MM.1S (cell line): ENCODE measurements around the gene ZCCHC7.

Source experiments
- DNase-seq: peaks from one replicate; pipeline ENCODE4 v3.0.0-alpha.2; 2015
- H2AFZ ChIP-seq: fragments of 300-600 bp; sonication (generic); 2 replicates; pipeline ENCODE4 v1.6.0; 2016; ENCODE audit warnings: antibody characterized with exemption, low read length
- H3F3A ChIP-seq: fragments of 300-600 bp; sonication (generic); 2 replicates; pipeline ENCODE4 v1.6.1; 2016; ENCODE audit warnings: mild to moderate bottlenecking, antibody characterized with exemption, low read length, moderate library complexity, mixed read lengths; ENCODE audit not compliant: insufficient read depth
- H3K27ac ChIP-seq: fragments of 300-600 bp; sonication (generic); 2 replicates; pipeline ENCODE4 v1.5.1; 2016; ENCODE audit warnings: mild to moderate bottlenecking, low read length
- H3K27me3 ChIP-seq: fragments of 300-600 bp; sonication (generic); replicated peaks from 2 replicates; pipeline ENCODE4 v1.6.0; 2016; ENCODE audit warnings: low read length; ENCODE audit not compliant: insufficient read depth
- H3K36me3 ChIP-seq: fragments of 300-600 bp; sonication (generic); replicated peaks from 2 replicates; pipeline ENCODE4 v1.6.1; 2016; ENCODE audit warnings: mild to moderate bottlenecking, low read length, mixed read lengths; ENCODE audit not compliant: insufficient read depth
- H3K4me1 ChIP-seq: fragments of 300-600 bp; sonication (generic); 2 replicates; pipeline ENCODE4 v1.6.1; 2016; ENCODE audit warnings: low read length, mixed read lengths
- H3K4me2 ChIP-seq: fragments of 300-600 bp; sonication (generic); 2 replicates; pipeline ENCODE4 v1.6.0; 2016; ENCODE audit warnings: low read depth, low read length
- H3K4me3 ChIP-seq: fragments of 300-600 bp; sonication (generic); 2 replicates; pipeline ENCODE4 v1.5.1; 2016; ENCODE audit warnings: low read length, mixed read lengths
- H3K79me2 ChIP-seq: fragments of 300-600 bp; sonication (generic); 2 replicates; pipeline ENCODE4 v1.6.1; 2016; ENCODE audit warnings: mixed run types, low read length, mixed read lengths
- H3K9ac ChIP-seq: fragments of 300-600 bp; sonication (generic); 2 replicates; pipeline ENCODE4 v1.6.1; 2016; ENCODE audit warnings: low read length, mixed read lengths
- H3K9me2 ChIP-seq: fragments of 300-600 bp; sonication (generic); replicated peaks from 2 replicates; pipeline ENCODE4 v1.6.1; 2016; ENCODE audit warnings: mild to moderate bottlenecking, low read length, mixed read lengths; ENCODE audit not compliant: insufficient read depth
- H3K9me3 ChIP-seq: fragments of 300-600 bp; sonication (generic); replicated peaks from 2 replicates; pipeline ENCODE4 v1.6.1; 2016; ENCODE audit warnings: mild to moderate bottlenecking, low read length, mixed read lengths; ENCODE audit not compliant: insufficient read depth
- H4K20me1 ChIP-seq: fragments of 300-600 bp; sonication (generic); 2 replicates; pipeline ENCODE4 v1.6.1; 2016; ENCODE audit warnings: mild to moderate bottlenecking, low read length, moderate library complexity, mixed read lengths; ENCODE audit not compliant: insufficient read depth
- EZH2 ChIP-seq: fragments of 300-600 bp; sonication (generic); optimal IDR thresholded peaks from 2 replicates; pipeline ENCODE3; 2017; ENCODE audit warnings: low read depth, mild to moderate bottlenecking, antibody characterized with exemption, low read length, mixed read lengths
- EZH2phosphoT487 ChIP-seq: fragments of 300-600 bp; sonication (generic); IDR thresholded peaks from 2 replicates; pipeline ENCODE4 v1.6.1; 2018; ENCODE audit warnings: antibody characterized with exemption, low read length
- TF ChIP-seq, protein P1 (sequence below): fragments of 300-600 bp; sonication (generic); IDR thresholded peaks from 2 replicates; pipeline ENCODE4 v1.5.1; 2016; ENCODE audit warnings: antibody characterized with exemption, low read length, mixed read lengths

The ZCCHC7 gene

DNA sequence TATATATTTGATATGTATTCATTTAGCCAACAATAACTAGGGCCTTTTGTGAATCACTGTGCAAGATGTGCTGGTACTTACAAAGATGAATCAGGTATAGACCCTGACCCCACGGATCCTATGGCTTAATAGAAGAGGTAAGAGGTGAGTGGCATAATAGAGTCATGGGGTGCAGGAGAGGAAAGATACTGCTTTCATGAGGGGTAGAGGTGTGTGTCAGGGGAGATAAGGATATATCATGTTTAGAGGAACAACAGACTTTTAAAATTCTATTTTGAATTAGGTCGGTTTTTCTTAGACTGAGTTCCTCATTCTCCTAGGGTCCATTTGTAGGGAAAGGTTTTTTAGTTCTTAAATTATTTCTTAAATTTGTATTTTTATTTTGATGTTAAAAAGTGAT is 27.8 kb downstream of the ZCCHC7 start:
- H3K36me3 ChIP-seq = no peaks in the 10 kb centered on the region

DNA sequence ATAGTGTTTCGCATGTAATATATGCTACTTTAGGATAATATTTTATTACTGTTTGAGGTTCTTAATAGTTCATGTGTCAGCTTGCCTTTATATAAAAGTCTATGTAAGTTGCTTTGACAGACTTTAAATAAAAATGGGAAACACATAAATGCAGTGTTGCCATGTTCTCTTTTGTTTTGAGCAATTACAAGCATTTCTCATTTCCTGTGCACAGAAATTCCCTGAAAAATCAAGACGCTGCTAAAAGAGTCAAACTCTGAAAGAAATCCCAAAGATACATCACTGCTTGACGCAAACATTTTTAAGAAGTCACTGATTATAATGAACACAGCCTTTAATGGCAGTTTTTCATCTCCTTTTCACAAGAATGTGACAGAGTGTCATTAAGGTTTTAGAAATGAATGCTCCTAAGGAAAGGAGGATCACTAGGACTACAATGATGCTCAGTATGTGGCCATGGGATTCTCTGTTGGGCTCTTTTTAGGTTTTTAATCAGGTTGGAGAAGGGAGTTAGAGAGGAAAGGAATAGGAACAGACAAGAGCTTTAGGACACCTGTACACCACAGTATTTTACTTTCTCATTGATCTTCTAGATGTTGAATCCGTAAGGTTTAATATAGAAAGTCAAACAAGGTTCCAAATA is 29.4 kb downstream of the ZCCHC7 start:
- TF ChIP-seq, protein P1, sequence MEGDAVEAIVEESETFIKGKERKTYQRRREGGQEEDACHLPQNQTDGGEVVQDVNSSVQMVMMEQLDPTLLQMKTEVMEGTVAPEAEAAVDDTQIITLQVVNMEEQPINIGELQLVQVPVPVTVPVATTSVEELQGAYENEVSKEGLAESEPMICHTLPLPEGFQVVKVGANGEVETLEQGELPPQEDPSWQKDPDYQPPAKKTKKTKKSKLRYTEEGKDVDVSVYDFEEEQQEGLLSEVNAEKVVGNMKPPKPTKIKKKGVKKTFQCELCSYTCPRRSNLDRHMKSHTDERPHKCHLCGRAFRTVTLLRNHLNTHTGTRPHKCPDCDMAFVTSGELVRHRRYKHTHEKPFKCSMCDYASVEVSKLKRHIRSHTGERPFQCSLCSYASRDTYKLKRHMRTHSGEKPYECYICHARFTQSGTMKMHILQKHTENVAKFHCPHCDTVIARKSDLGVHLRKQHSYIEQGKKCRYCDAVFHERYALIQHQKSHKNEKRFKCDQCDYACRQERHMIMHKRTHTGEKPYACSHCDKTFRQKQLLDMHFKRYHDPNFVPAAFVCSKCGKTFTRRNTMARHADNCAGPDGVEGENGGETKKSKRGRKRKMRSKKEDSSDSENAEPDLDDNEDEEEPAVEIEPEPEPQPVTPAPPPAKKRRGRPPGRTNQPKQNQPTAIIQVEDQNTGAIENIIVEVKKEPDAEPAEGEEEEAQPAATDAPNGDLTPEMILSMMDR = no peak
- TF ChIP-seq EZH2phosphoT487 (no peak), EZH2 (no peak)
- Histone ChIP-seq H3K4me2 (no peak overlapping the region), H3F3A (no peaks in the 10 kb centered on the region), H3K4me3 (no peak overlapping the region), H2AFZ (no peak overlapping the region), H3K9me2 (no peaks in the 10 kb centered on the region), H3K4me1 (peaks cover 6% of the 10 kb centered on the region), H3K9ac (no peak overlapping the region), H3K27me3 (no peaks in the 10 kb centered on the region), H3K9me3 (no peaks in the 10 kb centered on the region), H3K27ac (no peak overlapping the region), H3K79me2 (no peaks in the 10 kb centered on the region), H4K20me1 (no peaks in the 10 kb centered on the region), H3K36me3 (no peaks in the 10 kb centered on the region)
- DNase-seq = no peak

More for the DNA sequence above, 27.8 kb downstream of the ZCCHC7 start:
- TF ChIP-seq, protein P1 = no peak
- TF ChIP-seq EZH2 = no peak
- TF ChIP-seq EZH2phosphoT487 = no peak
- DNase-seq = no peak
- H3K27ac ChIP-seq = no peak overlapping the region
- no peak overlapping the region for H3K4me3 ChIP-seq
- no peaks in the 10 kb centered on the region for H3K9me3 ChIP-seq
- no peak overlapping the region for H3K4me2 ChIP-seq
- H4K20me1 ChIP-seq = no peaks in the 10 kb centered on the region
- no peaks in the 10 kb centered on the region for H3F3A ChIP-seq
- peaks cover 6% of the 10 kb centered on the region for H3K4me1 ChIP-seq
- no peak overlapping the region for H2AFZ ChIP-seq
- H3K27me3 ChIP-seq = no peaks in the 10 kb centered on the region
- no peak overlapping the region for H3K9ac ChIP-seq
- no peaks in the 10 kb centered on the region for H3K9me2 ChIP-seq
- H3K79me2 ChIP-seq = no peaks in the 10 kb centered on the region

DNA sequence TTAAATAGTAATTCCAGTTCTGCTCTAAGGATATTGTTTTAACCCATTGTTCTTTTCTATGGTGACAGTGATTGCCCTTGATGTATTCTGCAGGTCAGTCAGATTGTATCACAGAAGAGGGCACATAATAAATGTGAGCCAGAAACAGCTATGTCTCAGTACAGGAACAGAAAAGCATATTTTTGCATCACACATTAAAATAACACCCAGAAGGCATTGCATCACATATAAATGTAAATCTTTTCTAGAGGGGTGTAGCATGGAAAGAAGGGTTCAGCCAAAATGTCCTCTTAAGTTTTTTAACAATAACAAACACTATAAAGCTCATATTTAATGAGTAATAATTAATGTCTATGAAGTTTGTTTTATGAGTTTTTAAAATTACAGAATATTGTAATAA is 30.0 kb downstream of the ZCCHC7 start:
- Histone ChIP-seq H3K9ac (no peak overlapping the region), H3K9me3 (no peaks in the 10 kb centered on the region), H3K79me2 (no peaks in the 10 kb centered on the region), H3K27ac (no peak overlapping the region), H3K36me3 (no peaks in the 10 kb centered on the region), H3K9me2 (no peaks in the 10 kb centered on the region), H2AFZ (no peak overlapping the region), H3F3A (no peaks in the 10 kb centered on the region), H4K20me1 (no peaks in the 10 kb centered on the region), H3K27me3 (no peaks in the 10 kb centered on the region), H3K4me2 (no peak overlapping the region), H3K4me3 (no peak overlapping the region), H3K4me1 (peaks cover 6% of the 10 kb centered on the region)
- DNase-seq = no peak
- TF ChIP-seq, protein P1 = no peak
- TF ChIP-seq EZH2 (no peak), EZH2phosphoT487 (no peak)
